Mesendoderm (in vitro differentiated cells): ENCODE data around the gene CFAP99.
A peak's percentile ranks its signal among the peaks of the same experiment; 100 is the strongest.
"Not testable (repeated sequence)": the region's sequence is repeated elsewhere in the genome, so short reads cannot be mapped to it uniquely, and the experiment has no call there.

Source experiments
- DNase-seq: peaks from one replicate; pipeline ENCODE4 v3.0.0; 2013
- H2AK5ac ChIP-seq: 2 replicates; pipeline ENCODE4 v1.6.1; 2013; ENCODE audit warnings: low read length, inconsistent platforms
- H2BK120ac ChIP-seq: 2 replicates; pipeline ENCODE4 v1.6.1; 2013; ENCODE audit warnings: low read depth, mild to moderate bottlenecking, low read length, moderate library complexity, mixed read lengths
- H2BK15ac ChIP-seq: replicated peaks from 2 replicates; pipeline ENCODE4 v1.6.1; 2013; ENCODE audit warnings: low read depth, mild to moderate bottlenecking, moderate library complexity
- H2BK5ac ChIP-seq: 2 replicates; pipeline ENCODE4 v1.6.1; 2013; ENCODE audit warnings: low read length, inconsistent platforms
- H3K18ac ChIP-seq: 2 replicates; pipeline ENCODE4 v1.6.1; 2013; ENCODE audit warnings: mild to moderate bottlenecking, low read length, mixed read lengths
- H3K23ac ChIP-seq: one replicate; pipeline ENCODE4 v1.6.1; 2013; ENCODE audit warnings: low read length
- H3K27ac ChIP-seq: 2 replicates; pipeline ENCODE4 v1.5.1; 2013; ENCODE audit warnings: low read depth, mild to moderate bottlenecking, inconsistent platforms, low read length, moderate library complexity
- H3K27me3 ChIP-seq: 2 replicates; pipeline ENCODE4 v1.6.1; 2013; ENCODE audit warnings: low read length, control low read depth, mild to moderate bottlenecking, inconsistent platforms; ENCODE audit not compliant: insufficient read depth, poor library complexity
- H3K36me3 ChIP-seq: 2 replicates; pipeline ENCODE4 v1.6.1; 2013; ENCODE audit warnings: low read length, inconsistent platforms; ENCODE audit not compliant: control insufficient read depth, insufficient read depth
- H3K4ac ChIP-seq: one replicate; pipeline ENCODE4 v1.6.1; 2013; ENCODE audit warnings: low read depth, mild to moderate bottlenecking, low read length, moderate library complexity
- H3K4me1 ChIP-seq: 2 replicates; pipeline ENCODE4 v1.6.1; 2013; ENCODE audit warnings: low read depth, low read length, inconsistent platforms; ENCODE audit not compliant: control insufficient read depth
- H3K4me2 ChIP-seq: 2 replicates; pipeline ENCODE4 v1.6.1; 2013; ENCODE audit warnings: low read length
- H3K4me3 ChIP-seq: 2 replicates; pipeline ENCODE4 v1.5.1; 2013; ENCODE audit warnings: mild to moderate bottlenecking, low read length
- H3K56ac ChIP-seq: one replicate; pipeline ENCODE4 v1.6.1; 2013; ENCODE audit warnings: low read length
- H3K79me1 ChIP-seq: 2 replicates; pipeline ENCODE4 v1.6.1; 2013; ENCODE audit warnings: low read length, inconsistent platforms
- H3K79me2 ChIP-seq: 2 replicates; pipeline ENCODE4 v1.6.1; 2013; ENCODE audit warnings: mild to moderate bottlenecking, low read length; ENCODE audit not compliant: control insufficient read depth, insufficient read depth
- H3K9ac ChIP-seq: 2 replicates; pipeline ENCODE4 v1.6.1; 2013; ENCODE audit warnings: low read length, inconsistent platforms
- H4K5ac ChIP-seq: one replicate; pipeline ENCODE4 v1.6.1; 2013; ENCODE audit warnings: low read length
- H4K8ac ChIP-seq: one replicate; pipeline ENCODE4 v1.6.1; 2013; ENCODE audit warnings: low read depth, mild to moderate bottlenecking, control low read depth, low read length, moderate library complexity
- WGBS: extraction: QIAGEN DNeasy Blood & Tissue Kit; methylation state at CpG from one replicate; pipeline ENCODE4 v1.1.7; 2013; ENCODE audit warnings: low lambda C conversion rate, missing lambda C conversion rate; ENCODE audit not compliant: insufficient coverage; ENCODE audit errors: extremely low coverage; 5-methylcytosine and 5-hydroxymethylcytosine counted together

The CFAP99 gene

GRCh38 chr4:2427383-2428334 lies 8.9 kb downstream of the CFAP99 start:
- H3K4ac ChIP-seq: no peak overlapping the region
- H4K5ac ChIP-seq: no peak overlapping the region
- no peak overlapping the region for H3K23ac ChIP-seq
- H3K27ac ChIP-seq: no peak overlapping the region
- H3K56ac ChIP-seq: no peak overlapping the region
- H4K8ac ChIP-seq: no peak overlapping the region
- no peak overlapping the region for H2BK5ac ChIP-seq
- no peak for DNase-seq
- H2AK5ac ChIP-seq: no peak overlapping the region
- no peaks in the 10 kb centered on the region for H3K36me3 ChIP-seq
- no peaks in the 10 kb centered on the region for H3K79me1 ChIP-seq
- no peak overlapping the region for H2BK120ac ChIP-seq
- H3K27me3 ChIP-seq: no peaks in the 10 kb centered on the region
- no peaks in the 10 kb centered on the region for H3K4me1 ChIP-seq
- H3K4me3 ChIP-seq: no peak overlapping the region
- H2BK15ac ChIP-seq: no peak overlapping the region
- WGBS: no CpG with 5 or more reads among the region's 23 CpGs
- no peak overlapping the region for H3K9ac ChIP-seq
- H3K4me2 ChIP-seq: no peak overlapping the region
- no peaks in the 10 kb centered on the region for H3K79me2 ChIP-seq
- H3K18ac ChIP-seq: no peak overlapping the region

DNA sequence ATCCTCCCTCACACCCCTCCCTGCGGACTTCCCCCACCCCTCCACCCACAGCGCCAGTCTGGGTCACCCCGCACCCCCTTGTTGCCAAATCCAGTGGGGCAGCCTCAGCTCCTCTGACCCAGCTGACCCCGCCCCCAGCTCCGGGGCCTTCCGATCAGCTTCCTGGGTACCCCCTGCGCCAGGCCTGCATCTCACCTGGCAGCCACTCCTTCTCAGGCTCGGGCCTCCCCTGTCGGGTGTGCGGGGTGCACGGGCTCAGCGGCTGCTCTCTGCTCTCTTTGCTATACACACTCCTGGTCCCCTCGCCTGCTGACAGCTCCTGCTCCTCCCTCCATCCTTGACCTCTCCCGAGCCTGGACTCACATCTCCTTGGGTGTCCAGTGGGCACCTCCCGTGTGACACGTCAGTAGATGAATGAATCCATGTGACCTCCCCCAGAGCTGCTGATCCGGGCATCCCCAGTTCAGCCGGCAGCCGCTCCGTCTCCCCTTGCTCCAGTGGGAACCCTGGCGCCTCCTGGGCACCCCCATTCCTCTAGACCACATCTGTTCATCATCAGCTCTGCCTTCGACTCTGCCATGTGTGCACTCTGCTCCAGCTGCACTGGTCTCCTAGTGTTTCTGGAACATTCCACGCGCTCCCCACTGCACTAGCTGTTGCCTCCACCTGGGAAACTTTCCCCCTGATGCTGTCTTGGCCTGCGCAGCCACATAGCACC lies 9.9 kb downstream of the CFAP99 start:
- H2AK5ac ChIP-seq: no peak overlapping the region
- no peak overlapping the region for H3K4me2 ChIP-seq
- H3K27ac ChIP-seq: no peak overlapping the region
- H3K4me3 ChIP-seq: no peak overlapping the region
- H3K56ac ChIP-seq: no peak overlapping the region
- no peak overlapping the region for H4K8ac ChIP-seq
- no peaks in the 10 kb centered on the region for H3K79me2 ChIP-seq
- no peaks in the 10 kb centered on the region for H3K4me1 ChIP-seq
- no peak overlapping the region for H3K4ac ChIP-seq
- H2BK15ac ChIP-seq: no peak overlapping the region
- H3K18ac ChIP-seq: no peak overlapping the region
- no peak overlapping the region for H3K9ac ChIP-seq
- H3K36me3 ChIP-seq: no peaks in the 10 kb centered on the region
- no CpG with 5 or more reads among the region's 25 CpGs for WGBS
- no peak overlapping the region for H2BK120ac ChIP-seq
- no peaks in the 10 kb centered on the region for H3K79me1 ChIP-seq
- no peak for DNase-seq
- no peak overlapping the region for H3K23ac ChIP-seq
- H2BK5ac ChIP-seq: no peak overlapping the region
- H4K5ac ChIP-seq: no peak overlapping the region
- H3K27me3 ChIP-seq: no peaks in the 10 kb centered on the region

DNA sequence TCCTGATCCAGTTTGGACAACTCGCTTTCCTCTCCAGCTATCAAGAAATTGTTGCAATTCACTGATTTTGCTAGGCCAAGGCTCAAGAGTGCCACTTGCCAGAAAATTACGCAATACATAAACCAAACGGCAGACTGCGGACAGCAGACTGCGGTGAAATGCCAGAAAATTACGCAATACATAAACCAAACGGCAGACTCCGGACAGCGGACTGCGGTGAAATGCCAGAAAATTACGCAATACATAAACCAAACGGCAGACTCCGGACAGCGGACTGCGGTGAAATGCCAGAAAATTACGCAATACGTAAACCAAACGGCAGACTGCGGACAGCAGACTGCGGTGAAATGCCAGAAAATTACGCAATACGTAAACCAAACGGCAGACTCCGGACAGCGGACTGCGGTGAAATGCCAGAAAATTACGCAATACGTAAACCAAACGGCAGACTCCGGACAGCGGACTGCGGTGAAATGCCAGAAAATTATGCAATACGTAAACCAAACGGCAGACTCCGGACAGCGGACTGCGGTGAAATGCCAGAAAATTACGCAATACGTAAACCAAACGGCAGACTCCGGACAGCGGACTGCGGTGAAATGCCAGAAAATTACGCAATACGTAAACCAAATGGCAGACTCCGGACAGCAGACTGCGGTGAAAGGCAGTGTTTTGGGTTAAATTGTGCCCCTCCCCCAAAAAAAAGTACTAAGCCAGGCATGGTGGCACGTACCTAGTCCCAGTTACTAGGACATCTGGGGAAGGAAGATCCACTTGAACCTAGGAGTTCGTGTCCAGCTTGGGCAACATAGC lies 11.4 kb downstream of the CFAP99 start:
- not testable (repeated sequence) for H3K18ac ChIP-seq, H2BK5ac ChIP-seq, H3K79me1 ChIP-seq, H2BK120ac ChIP-seq, H3K4me2 ChIP-seq, H3K27me3 ChIP-seq, H3K79me2 ChIP-seq, H3K27ac ChIP-seq, H3K36me3 ChIP-seq, H2AK5ac ChIP-seq, H3K23ac ChIP-seq, H4K5ac ChIP-seq, H2BK15ac ChIP-seq, H3K4ac ChIP-seq, DNase-seq, H3K4me1 ChIP-seq, H3K9ac ChIP-seq, H4K8ac ChIP-seq, H3K4me3 ChIP-seq, H3K56ac ChIP-seq
- WGBS: no CpG with 5 or more reads among the region's 49 CpGs

DNA sequence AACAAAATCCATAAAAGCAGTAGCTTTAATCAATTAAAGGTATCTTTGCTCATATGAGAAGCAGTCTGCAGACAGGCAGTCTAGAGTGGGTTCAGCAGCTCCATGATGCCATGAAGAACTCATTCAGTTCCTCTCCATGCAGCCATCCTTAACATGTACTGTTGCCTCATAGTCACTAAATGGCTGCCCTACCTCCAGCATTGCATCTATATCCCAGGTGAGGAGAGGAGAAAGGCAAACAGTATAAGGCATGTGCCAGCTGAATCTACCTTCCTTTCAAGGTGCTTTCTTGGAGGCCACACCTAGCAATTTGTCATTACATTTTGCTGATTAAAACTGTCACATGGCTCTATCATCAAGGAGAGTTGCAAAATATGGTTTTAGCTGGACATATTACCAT lies 13.2 kb downstream of the CFAP99 start:
- H2BK5ac ChIP-seq: no peak overlapping the region
- H3K27me3 ChIP-seq: no peaks in the 10 kb centered on the region
- H3K18ac ChIP-seq: no peak overlapping the region
- H3K56ac ChIP-seq: no peak overlapping the region
- no peak overlapping the region for H2BK15ac ChIP-seq
- no peak overlapping the region for H3K4me2 ChIP-seq
- no peak overlapping the region for H3K9ac ChIP-seq
- no peaks in the 10 kb centered on the region for H3K36me3 ChIP-seq
- H3K27ac ChIP-seq: no peak overlapping the region
- DNase-seq: no peak
- no peak overlapping the region for H2AK5ac ChIP-seq
- no peak overlapping the region for H3K23ac ChIP-seq
- no peaks in the 10 kb centered on the region for H3K4me1 ChIP-seq
- H4K8ac ChIP-seq: no peak overlapping the region
- H2BK120ac ChIP-seq: no peak overlapping the region
- H4K5ac ChIP-seq: no peak overlapping the region
- H3K4ac ChIP-seq: no peak overlapping the region
- H3K4me3 ChIP-seq: no peak overlapping the region
- no peaks in the 10 kb centered on the region for H3K79me2 ChIP-seq
- H3K79me1 ChIP-seq: no peaks in the 10 kb centered on the region

- no CpG with 5 or more reads among the region's 20 CpGs for WGBS
- H2BK15ac ChIP-seq: no peak overlapping the region
- H3K4me2 ChIP-seq: no peak overlapping the region
- H2BK5ac ChIP-seq: no peak overlapping the region
- no peak overlapping the region for H2AK5ac ChIP-seq
- no peaks in the 10 kb centered on the region for H3K4me1 ChIP-seq
- no peak overlapping the region for H3K18ac ChIP-seq
- H3K36me3 ChIP-seq: no peaks in the 10 kb centered on the region
- no peak overlapping the region for H4K8ac ChIP-seq
- no peak overlapping the region for H3K27ac ChIP-seq
- H3K4ac ChIP-seq: no peak overlapping the region
- H3K9ac ChIP-seq: no peak overlapping the region
- no peaks in the 10 kb centered on the region for H3K27me3 ChIP-seq
- no peak overlapping the region for H4K5ac ChIP-seq
- peak; percentile 46 for DNase-seq
- H3K79me2 ChIP-seq: no peaks in the 10 kb centered on the region
- peak overlapping the region; percentile 25 for H3K56ac ChIP-seq
- H2BK120ac ChIP-seq: no peak overlapping the region
- H3K79me1 ChIP-seq: no peaks in the 10 kb centered on the region
- H3K23ac ChIP-seq: no peak overlapping the region
- H3K4me3 ChIP-seq: no peak overlapping the region
These were observed 14.3 kb downstream of the CFAP99 start for GRCh38 chr4:2432991-2433530.
